ENCODE results near the gene NOX5. TPM values are rescaled to one million over a fixed set of nuclear protein-coding genes. Genes with fewer than 3 reads are reported as not detected.
"Not testable (repeated sequence)": the region's sequence is repeated elsewhere in the genome, so short reads cannot be mapped to it uniquely, and the experiment has no call there.

NOX5 gene
- total RNA-seq: 0.21 TPM in 1 of 2 replicates, not detected in the other

DNA sequence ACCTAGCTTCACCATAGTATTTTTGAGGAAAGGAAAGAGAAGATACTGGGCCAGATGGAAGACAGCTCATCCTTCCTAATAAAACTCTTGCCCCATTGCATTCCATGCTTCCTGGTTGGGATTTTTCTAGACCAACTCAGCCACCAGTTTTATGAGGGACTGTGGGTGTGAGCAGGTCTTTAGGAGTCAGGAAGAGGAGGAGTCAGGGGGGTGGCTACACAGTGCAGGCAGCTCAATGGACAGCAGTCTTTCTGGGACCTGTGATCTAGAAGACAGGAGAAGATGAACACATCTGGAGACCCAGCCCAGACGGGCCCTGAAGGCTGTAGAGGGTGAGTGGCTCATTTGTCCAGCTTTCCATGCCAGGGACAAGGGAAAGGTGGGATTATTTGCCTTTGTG, at the start of gene NOX5:
TSS of gene NOX5 (plus strand) at position 242 of the 400 bp plus-strand sequence. CDS start at position 283, 41 bp downstream.
- Mint-ChIP-seq H3K27ac (no peak within 1 kb of the TSS), H3K9me3 (peaks cover 8% of the 10 kb centered on the region), H3K27me3 (ENCODE audit: low read depth) (no peaks in the 10 kb centered on the region), H3K4me3 (ENCODE audit: low read depth) (no peak within 1 kb of the TSS), H3K4me1 (ENCODE audit: low read depth) (no peaks in the 10 kb centered on the region), H3K36me3 (ENCODE audit: low read depth) (no peaks in the 10 kb centered on the region)
- intact Hi-C loops (cut with micrococcal nuclease): no loop called here
- no peak for DNase-seq (ENCODE audit: low spot score)

DNA sequence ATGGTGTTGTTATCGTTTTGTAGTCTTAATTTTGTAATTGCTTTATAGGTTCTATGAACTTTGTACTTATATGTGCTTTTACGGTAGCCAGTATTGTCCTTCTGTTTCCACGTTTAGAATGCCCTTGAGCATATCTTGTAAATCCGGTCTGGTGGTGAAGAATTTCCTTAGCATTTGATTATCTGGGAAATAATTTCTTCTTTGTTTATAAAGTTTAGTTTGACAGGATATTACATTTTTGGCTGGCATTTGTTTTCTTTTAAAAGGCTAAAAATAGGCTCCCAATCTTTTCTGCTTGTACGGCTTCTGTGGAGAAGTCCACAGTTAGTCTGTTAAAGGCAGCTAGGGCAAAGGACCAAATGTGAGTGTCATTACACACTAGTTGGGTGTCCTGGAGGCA, 47.5 kb upstream of the NOX5 start:
- H3K4me3 Mint-ChIP-seq (ENCODE audit: low read depth): no peak overlapping the region
- no peak for DNase-seq (ENCODE audit: low spot score)
- intact Hi-C loops (cut with micrococcal nuclease): no loop called here
- peaks cover 31% of the 10 kb centered on the region for H3K9me3 Mint-ChIP-seq
- H3K27me3 Mint-ChIP-seq (ENCODE audit: low read depth): peaks cover 8% of the 10 kb centered on the region
- no peaks in the 10 kb centered on the region for H3K4me1 Mint-ChIP-seq (ENCODE audit: low read depth)
- no peaks in the 10 kb centered on the region for H3K36me3 Mint-ChIP-seq (ENCODE audit: low read depth)
- no peak overlapping the region for H3K27ac Mint-ChIP-seq

DNA sequence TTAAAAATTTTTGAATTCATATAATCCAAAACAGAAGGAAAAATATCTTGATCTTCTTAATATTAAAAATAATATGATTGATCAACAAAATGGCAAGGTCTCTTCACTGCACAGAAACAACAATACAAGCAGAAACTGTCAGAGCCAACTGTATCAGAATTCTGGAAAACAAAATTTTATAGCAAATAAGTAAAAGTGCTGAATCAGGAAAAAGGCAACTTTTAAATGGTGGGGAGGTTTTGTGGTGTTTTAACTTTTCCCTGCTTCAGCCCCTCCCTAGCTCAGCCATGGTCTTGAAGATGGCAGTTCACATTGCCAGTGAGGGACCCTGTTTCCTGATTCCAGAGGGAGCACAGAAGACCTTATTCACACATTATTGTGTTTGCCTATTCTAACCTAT, 46.5 kb upstream of the NOX5 start:
- DNase-seq (ENCODE audit: low spot score): no peak
- H3K27ac Mint-ChIP-seq: no peak overlapping the region
- H3K4me3 Mint-ChIP-seq (ENCODE audit: low read depth): no peak overlapping the region
- peaks cover 31% of the 10 kb centered on the region for H3K9me3 Mint-ChIP-seq
- no peaks in the 10 kb centered on the region for H3K4me1 Mint-ChIP-seq (ENCODE audit: low read depth)
- peaks cover 8% of the 10 kb centered on the region for H3K27me3 Mint-ChIP-seq (ENCODE audit: low read depth)
- H3K36me3 Mint-ChIP-seq (ENCODE audit: low read depth): no peaks in the 10 kb centered on the region
- intact Hi-C loops (cut with micrococcal nuclease): no loop called here

GRCh38 chr15:68969298-68969697, 45.2 kb upstream of the NOX5 start:
- Mint-ChIP-seq H3K9me3 (peaks cover 28% of the 10 kb centered on the region), H3K27me3 (ENCODE audit: low read depth) (peaks cover 8% of the 10 kb centered on the region), H3K27ac (no peak overlapping the region), H3K4me1 (ENCODE audit: low read depth) (no peaks in the 10 kb centered on the region), H3K36me3 (ENCODE audit: low read depth) (no peaks in the 10 kb centered on the region), H3K4me3 (ENCODE audit: low read depth) (no peak overlapping the region)
- no peak for DNase-seq (ENCODE audit: low spot score)
- intact Hi-C loops (cut with micrococcal nuclease): no loop called here

GRCh38 chr15:68972201-68973065, 42.1 kb upstream of the NOX5 start:
- peaks cover 8% of the 10 kb centered on the region for H3K27me3 Mint-ChIP-seq (ENCODE audit: low read depth)
- intact Hi-C loops (cut with micrococcal nuclease): no loop called here
- H3K4me3 Mint-ChIP-seq (ENCODE audit: low read depth): no peak overlapping the region
- no peak overlapping the region for H3K27ac Mint-ChIP-seq
- no peaks in the 10 kb centered on the region for H3K4me1 Mint-ChIP-seq (ENCODE audit: low read depth)
- H3K9me3 Mint-ChIP-seq: peaks cover 16% of the 10 kb centered on the region
- H3K36me3 Mint-ChIP-seq (ENCODE audit: low read depth): no peaks in the 10 kb centered on the region
- DNase-seq (ENCODE audit: low spot score): no peak

DNA sequence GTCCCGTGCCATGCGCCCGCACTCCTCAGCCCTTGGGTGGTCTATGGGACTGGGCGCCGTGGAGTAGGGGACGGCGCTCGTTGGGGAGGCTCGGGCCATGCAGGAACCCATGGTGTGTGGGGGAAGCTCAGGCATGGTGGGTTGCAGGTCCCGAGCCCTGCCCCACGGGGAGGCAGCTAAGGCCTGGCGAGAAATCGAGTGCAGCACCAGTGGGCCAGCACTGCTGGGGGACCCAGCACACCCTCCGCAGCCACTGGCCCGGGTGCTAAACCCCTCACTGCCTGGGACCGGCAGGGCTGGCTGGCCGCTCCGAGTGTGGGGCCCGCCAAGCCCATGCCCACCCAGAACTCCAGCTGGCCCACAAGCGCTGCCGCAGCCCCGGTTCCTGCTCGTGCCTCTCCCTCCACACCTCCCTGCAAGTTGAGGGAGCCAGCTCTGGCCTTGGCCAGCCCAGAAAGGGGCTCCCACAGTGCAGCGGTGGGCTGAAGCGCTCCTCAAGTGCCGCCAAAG, 38.8 kb upstream of the NOX5 start:
- H3K27me3 Mint-ChIP-seq (ENCODE audit: low read depth); H3K27ac Mint-ChIP-seq; H3K4me3 Mint-ChIP-seq (ENCODE audit: low read depth); DNase-seq (ENCODE audit: low spot score); H3K4me1 Mint-ChIP-seq (ENCODE audit: low read depth); intact Hi-C loops (cut with micrococcal nuclease); H3K36me3 Mint-ChIP-seq (ENCODE audit: low read depth); H3K9me3 Mint-ChIP-seq: not testable (repeated sequence)

DNA sequence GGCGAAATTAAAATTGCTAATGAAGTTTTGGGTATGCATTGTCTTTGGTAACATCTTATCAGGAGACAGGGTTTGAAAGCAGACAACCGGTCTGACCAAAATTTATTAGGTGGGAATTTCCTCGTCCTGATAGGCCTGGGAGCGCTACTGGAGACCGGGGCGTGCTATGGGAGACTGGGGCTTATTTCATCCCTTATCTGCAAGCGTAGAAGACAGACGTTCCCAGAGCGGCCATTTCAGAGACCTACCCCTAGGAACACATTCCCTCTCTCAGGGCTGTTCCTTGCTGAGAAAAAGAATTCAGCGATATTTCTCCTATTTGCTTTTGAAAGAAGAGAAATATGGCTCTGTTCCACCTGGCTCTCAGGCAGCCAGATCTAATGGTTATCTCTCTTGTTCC, 37.1 kb upstream of the NOX5 start:
- H3K4me3 Mint-ChIP-seq (ENCODE audit: low read depth); H3K9me3 Mint-ChIP-seq; H3K36me3 Mint-ChIP-seq (ENCODE audit: low read depth); intact Hi-C loops (cut with micrococcal nuclease); H3K4me1 Mint-ChIP-seq (ENCODE audit: low read depth); H3K27me3 Mint-ChIP-seq (ENCODE audit: low read depth); H3K27ac Mint-ChIP-seq; DNase-seq (ENCODE audit: low spot score): not testable (repeated sequence)

DNA sequence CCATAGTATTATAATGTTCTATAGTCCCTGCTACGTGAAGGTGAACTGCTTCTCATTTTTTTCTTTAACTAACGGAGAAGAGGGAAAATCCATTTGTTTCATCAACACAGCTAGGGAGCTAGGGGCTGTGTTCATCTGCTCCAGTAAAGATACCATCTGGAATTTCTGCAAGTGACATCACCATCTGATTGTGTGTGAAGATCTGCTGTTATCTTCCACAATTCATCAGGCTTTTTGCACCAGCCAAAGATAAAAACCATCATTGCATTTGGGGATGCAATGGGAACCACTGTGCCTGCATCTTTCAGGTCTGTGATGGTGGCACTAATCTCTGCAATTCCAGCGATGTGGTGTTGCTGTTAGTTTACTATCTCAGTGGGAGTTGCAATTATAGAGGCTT, 35.5 kb upstream of the NOX5 start:
- intact Hi-C loops (cut with micrococcal nuclease): no loop called here
- no peak overlapping the region for H3K27ac Mint-ChIP-seq
- H3K4me3 Mint-ChIP-seq (ENCODE audit: low read depth): no peak overlapping the region
- no peaks in the 10 kb centered on the region for H3K27me3 Mint-ChIP-seq (ENCODE audit: low read depth)
- no peaks in the 10 kb centered on the region for H3K9me3 Mint-ChIP-seq
- H3K36me3 Mint-ChIP-seq (ENCODE audit: low read depth): no peaks in the 10 kb centered on the region
- no peak for DNase-seq (ENCODE audit: low spot score)
- H3K4me1 Mint-ChIP-seq (ENCODE audit: low read depth): no peaks in the 10 kb centered on the region

DNA sequence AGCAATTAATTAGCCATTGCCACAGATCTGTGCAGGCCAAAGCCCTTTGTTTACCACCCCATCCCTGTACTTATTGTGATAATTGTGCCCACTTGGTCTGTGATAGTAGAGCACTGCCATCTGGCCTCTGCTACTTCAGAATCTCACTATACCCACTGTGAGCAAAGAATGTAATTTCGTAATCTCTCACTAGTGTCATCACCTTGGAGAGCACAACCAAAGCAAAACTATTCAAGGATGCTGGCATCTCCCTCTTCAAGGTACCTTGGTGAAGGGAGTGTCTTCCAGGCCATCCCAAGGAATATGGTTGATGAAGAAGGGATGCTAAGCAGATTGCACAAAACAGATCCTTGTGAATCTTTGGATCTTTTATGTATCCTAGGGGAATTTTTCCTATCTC, 34.7 kb upstream of the NOX5 start:
- H3K4me1 Mint-ChIP-seq (ENCODE audit: low read depth): no peaks in the 10 kb centered on the region
- no peak overlapping the region for H3K4me3 Mint-ChIP-seq (ENCODE audit: low read depth)
- H3K9me3 Mint-ChIP-seq: no peaks in the 10 kb centered on the region
- no peaks in the 10 kb centered on the region for H3K27me3 Mint-ChIP-seq (ENCODE audit: low read depth)
- H3K36me3 Mint-ChIP-seq (ENCODE audit: low read depth): no peaks in the 10 kb centered on the region
- intact Hi-C loops (cut with micrococcal nuclease): no loop called here
- no peak overlapping the region for H3K27ac Mint-ChIP-seq
- DNase-seq (ENCODE audit: low spot score): no peak

- no peak for DNase-seq (ENCODE audit: low spot score)
- no peaks in the 10 kb centered on the region for H3K27me3 Mint-ChIP-seq (ENCODE audit: low read depth)
- no peak overlapping the region for H3K27ac Mint-ChIP-seq
- H3K4me3 Mint-ChIP-seq (ENCODE audit: low read depth): no peak overlapping the region
- no peaks in the 10 kb centered on the region for H3K9me3 Mint-ChIP-seq
- no peaks in the 10 kb centered on the region for H3K4me1 Mint-ChIP-seq (ENCODE audit: low read depth)
- H3K36me3 Mint-ChIP-seq (ENCODE audit: low read depth): no peaks in the 10 kb centered on the region
- intact Hi-C loops (cut with micrococcal nuclease): no loop called here
Observed at GRCh38 chr15:68980786-68981185, 33.7 kb upstream of the NOX5 start.

DNA sequence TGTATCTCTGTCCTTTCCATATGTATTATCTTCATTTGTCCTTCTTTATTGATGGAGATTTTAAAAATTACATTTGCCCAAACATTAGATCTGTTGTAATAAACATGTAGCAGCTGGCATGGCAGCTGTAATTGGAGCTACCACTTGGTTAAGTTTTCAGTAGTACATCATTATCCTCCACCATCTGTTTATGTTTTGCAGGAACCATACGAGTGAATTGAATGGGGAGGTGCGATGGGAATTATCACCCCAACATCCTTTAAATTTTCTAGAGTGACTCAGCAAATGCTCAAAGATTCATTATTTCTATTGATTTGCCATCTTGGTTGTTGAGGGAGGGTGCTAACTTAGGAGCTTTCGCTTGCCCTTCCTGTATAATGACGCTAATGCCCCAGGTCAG, 32.6 kb upstream of the NOX5 start:
- H3K9me3 Mint-ChIP-seq: no peaks in the 10 kb centered on the region
- H3K4me1 Mint-ChIP-seq (ENCODE audit: low read depth): no peaks in the 10 kb centered on the region
- no peaks in the 10 kb centered on the region for H3K36me3 Mint-ChIP-seq (ENCODE audit: low read depth)
- no peak overlapping the region for H3K27ac Mint-ChIP-seq
- intact Hi-C loops (cut with micrococcal nuclease): no loop called here
- H3K27me3 Mint-ChIP-seq (ENCODE audit: low read depth): no peaks in the 10 kb centered on the region
- no peak overlapping the region for H3K4me3 Mint-ChIP-seq (ENCODE audit: low read depth)
- DNase-seq (ENCODE audit: low spot score): no peak

DNA sequence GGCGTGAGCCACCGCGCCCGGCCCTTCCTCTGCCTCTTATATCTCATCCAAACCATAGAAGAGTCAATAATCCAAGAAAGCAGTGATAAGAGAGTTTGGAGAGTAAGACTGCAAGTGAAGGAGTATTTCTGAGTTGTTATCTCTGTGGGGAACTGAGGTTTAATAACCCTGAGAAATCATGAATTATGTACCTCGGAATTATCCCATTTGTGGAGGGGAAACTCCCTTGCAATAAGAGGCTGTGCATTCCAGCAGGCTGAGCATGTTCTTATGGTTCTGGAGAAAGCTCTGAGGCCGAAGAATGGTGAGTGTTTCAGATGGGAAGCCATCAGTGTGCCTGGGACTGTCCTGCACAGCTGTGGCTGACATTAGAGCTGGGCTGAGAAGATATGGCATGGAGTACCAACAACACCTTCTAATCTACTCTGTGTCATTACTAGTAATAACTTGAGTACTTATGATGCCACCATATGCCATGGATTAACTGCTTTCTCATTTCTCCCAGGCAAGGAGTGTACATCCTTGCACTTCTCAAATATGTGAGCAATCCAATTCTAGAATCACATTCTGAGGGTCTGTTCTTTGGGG, 31.4 kb upstream of the NOX5 start:
- no peak for DNase-seq (ENCODE audit: low spot score)
- Mint-ChIP-seq H3K27ac (no peak overlapping the region), H3K4me1 (ENCODE audit: low read depth) (no peaks in the 10 kb centered on the region), H3K4me3 (ENCODE audit: low read depth) (no peak overlapping the region), H3K9me3 (no peaks in the 10 kb centered on the region), H3K27me3 (ENCODE audit: low read depth) (peaks cover 1% of the 10 kb centered on the region), H3K36me3 (ENCODE audit: low read depth) (no peaks in the 10 kb centered on the region)
- intact Hi-C loops (cut with micrococcal nuclease): no loop called here

GRCh38 chr15:68983961-68984481, 30.5 kb upstream of the NOX5 start:
- no peak overlapping the region for H3K27ac Mint-ChIP-seq
- no peaks in the 10 kb centered on the region for H3K4me1 Mint-ChIP-seq (ENCODE audit: low read depth)
- no peak overlapping the region for H3K4me3 Mint-ChIP-seq (ENCODE audit: low read depth)
- H3K9me3 Mint-ChIP-seq: no peaks in the 10 kb centered on the region
- no peak for DNase-seq (ENCODE audit: low spot score)
- H3K27me3 Mint-ChIP-seq (ENCODE audit: low read depth): peaks cover 1% of the 10 kb centered on the region
- H3K36me3 Mint-ChIP-seq (ENCODE audit: low read depth): no peaks in the 10 kb centered on the region
- intact Hi-C loops (cut with micrococcal nuclease): no loop called here
